GM12873 (cell line): Measurements from ENCODE around the gene ETDA.
"Not testable (repeated sequence)": the region's sequence is repeated elsewhere in the genome, so short reads cannot be mapped to it uniquely, and the experiment has no call there.

Source experiments
- CTCF ChIP-seq: IDR thresholded peaks from 2 replicates; pipeline ENCODE4 v1.5.1; 2012; ENCODE audit warnings: low read depth, mild to moderate bottlenecking, moderate library complexity, low read length, control low read depth; ENCODE audit not compliant: insufficient read depth; ENCODE audit errors: missing control alignments

Gene ETDA

GRCh38 chrX:135252011-135252518, at the start of gene ETDA:
ETDA (plus strand) TSS chrX:135252061; CDS start chrX:135253277, 1,216 bp downstream.
- not testable (repeated sequence) for TF ChIP-seq CTCF

GRCh38 chrX:135206427-135206826, 45.4 kb upstream of the ETDA start:
- TF ChIP-seq CTCF: peak; percentile 49

GRCh38 chrX:135213200-135213844, 38.5 kb upstream of the ETDA start:
- no peak for TF ChIP-seq CTCF

- no peak for TF ChIP-seq CTCF
Observed at GRCh38 chrX:135256923-135257322, 5.1 kb downstream of the ETDA start.

- TF ChIP-seq CTCF: no peak
Observed at GRCh38 chrX:135257469-135257868, 5.6 kb downstream of the ETDA start.

- no peak for TF ChIP-seq CTCF
Observed at GRCh38 chrX:135264206-135264605, 12.3 kb downstream of the ETDA start.

- no peak for TF ChIP-seq CTCF
Observed at GRCh38 chrX:135273162-135273561, 21.3 kb downstream of the ETDA start.
